GM06990 (cell line): ENCODE results near the gene MAPK1.
"Not testable (repeated sequence)": the region's sequence is repeated elsewhere in the genome, so short reads cannot be mapped to it uniquely, and the experiment has no call there.

Source experiments
- DNase-seq: peaks from one replicate; pipeline ENCODE4 v3.0.0-alpha.2; 2011; ENCODE audit not compliant: insufficient read length; ENCODE audit errors: extremely low read depth
- H3K27me3 ChIP-seq: replicated peaks from 2 replicates; pipeline ENCODE4 v1.6.0; 2011; ENCODE audit warnings: low read length; ENCODE audit not compliant: control insufficient read depth, insufficient read depth
- H3K36me3 ChIP-seq: 2 replicates; pipeline ENCODE4 v1.5.1; 2011; ENCODE audit warnings: low read length; ENCODE audit not compliant: control insufficient read depth, insufficient read depth
- H3K4me3 ChIP-seq: replicated peaks from 2 replicates; pipeline ENCODE4 v1.5.1; 2011; ENCODE audit warnings: low read depth, mild to moderate bottlenecking, control low read depth, low read length
- TF ChIP-seq, protein P1 (sequence below): IDR thresholded peaks from 2 replicates; pipeline ENCODE4 v1.5.1; 2011; ENCODE audit warnings: low read length, control low read depth, mild to moderate bottlenecking, inconsistent platforms; ENCODE audit not compliant: insufficient read depth, poor library complexity, severe bottlenecking

MAPK1 gene

DNA sequence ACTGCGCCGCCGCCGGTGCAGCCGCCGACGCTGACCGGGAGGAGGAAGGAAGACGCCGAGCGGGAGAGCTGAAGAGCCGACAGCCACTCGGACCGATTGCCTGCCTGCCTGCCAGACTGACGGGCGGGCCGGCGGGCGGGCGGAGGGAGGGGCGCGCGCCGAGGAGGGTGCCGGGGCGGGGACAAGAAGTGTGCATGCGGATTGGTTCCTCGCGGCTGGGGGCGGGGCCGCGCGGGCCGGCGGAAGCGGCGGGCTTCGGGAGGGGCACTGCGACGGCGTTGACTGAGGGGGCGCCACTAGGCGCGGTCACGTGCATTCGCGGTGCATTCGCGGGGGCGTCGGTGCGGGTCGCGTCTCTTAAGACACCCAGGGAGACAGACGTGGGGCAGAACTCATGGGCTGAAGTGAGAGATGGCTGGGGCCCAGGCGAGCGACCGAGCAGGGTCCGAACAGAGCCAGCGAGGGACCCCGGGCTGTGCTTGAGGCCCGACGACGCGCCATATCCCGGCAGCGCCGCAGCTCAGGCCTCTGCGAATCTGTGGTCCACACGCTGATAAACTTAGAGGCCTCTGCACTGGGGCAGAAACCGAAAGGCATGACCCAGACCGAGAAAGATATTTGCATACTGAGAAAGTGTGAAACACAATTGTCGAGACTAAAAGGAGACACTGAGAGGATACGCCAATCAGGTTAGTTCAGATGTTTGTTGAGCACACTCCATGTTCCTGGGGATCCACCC lies at the start of gene MAPK1:
Gene MAPK1, minus strand, starts transcription at position 118 of the 739 bp plus-strand sequence. CDS start 205 bp downstream, outside the sequence.
- DNase-seq: peak; percentile 98
- no peaks in the 10 kb centered on the region for H3K36me3 ChIP-seq
- TF ChIP-seq, protein P1, sequence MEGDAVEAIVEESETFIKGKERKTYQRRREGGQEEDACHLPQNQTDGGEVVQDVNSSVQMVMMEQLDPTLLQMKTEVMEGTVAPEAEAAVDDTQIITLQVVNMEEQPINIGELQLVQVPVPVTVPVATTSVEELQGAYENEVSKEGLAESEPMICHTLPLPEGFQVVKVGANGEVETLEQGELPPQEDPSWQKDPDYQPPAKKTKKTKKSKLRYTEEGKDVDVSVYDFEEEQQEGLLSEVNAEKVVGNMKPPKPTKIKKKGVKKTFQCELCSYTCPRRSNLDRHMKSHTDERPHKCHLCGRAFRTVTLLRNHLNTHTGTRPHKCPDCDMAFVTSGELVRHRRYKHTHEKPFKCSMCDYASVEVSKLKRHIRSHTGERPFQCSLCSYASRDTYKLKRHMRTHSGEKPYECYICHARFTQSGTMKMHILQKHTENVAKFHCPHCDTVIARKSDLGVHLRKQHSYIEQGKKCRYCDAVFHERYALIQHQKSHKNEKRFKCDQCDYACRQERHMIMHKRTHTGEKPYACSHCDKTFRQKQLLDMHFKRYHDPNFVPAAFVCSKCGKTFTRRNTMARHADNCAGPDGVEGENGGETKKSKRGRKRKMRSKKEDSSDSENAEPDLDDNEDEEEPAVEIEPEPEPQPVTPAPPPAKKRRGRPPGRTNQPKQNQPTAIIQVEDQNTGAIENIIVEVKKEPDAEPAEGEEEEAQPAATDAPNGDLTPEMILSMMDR: peak; percentile 15
- H3K27me3 ChIP-seq: no peaks in the 10 kb centered on the region
- peak within 1 kb of the TSS; percentile 86 for H3K4me3 ChIP-seq

DNA sequence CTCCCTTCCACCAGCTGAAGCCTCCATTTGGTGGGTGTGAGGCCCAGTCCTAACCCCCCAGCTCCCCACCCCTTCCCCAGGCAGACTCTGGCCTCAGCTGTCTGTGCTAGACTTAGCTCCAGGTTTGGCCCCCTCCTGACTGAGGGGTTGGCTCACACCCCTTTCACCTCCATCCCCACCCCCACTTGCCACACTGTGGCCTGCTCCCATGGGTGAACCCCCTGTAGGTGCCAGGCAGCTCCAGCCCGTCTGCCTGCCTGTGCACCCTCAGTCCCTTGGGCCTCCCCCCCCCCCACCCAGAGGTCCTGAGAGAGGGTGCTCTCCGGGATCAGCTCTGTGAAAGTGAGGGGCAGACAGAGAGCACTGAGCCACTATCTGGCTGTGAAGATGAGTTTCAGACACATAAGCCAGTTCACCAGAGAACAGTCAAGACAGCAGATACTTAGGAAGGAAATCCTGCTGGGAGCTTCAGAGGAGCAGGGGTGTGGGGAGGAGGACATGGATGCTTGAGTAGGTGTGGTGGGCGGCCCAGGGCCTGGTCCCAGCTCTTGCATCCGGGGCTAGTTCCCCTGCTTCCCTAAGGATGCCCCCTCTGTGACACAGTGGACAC lies 49.0 kb upstream of the MAPK1 start:
- Histone ChIP-seq H3K36me3 (no peaks in the 10 kb centered on the region), H3K27me3 (no peaks in the 10 kb centered on the region), H3K4me3 (no peak overlapping the region)
- DNase-seq: no peak
- TF ChIP-seq, protein P1: no peak

DNA sequence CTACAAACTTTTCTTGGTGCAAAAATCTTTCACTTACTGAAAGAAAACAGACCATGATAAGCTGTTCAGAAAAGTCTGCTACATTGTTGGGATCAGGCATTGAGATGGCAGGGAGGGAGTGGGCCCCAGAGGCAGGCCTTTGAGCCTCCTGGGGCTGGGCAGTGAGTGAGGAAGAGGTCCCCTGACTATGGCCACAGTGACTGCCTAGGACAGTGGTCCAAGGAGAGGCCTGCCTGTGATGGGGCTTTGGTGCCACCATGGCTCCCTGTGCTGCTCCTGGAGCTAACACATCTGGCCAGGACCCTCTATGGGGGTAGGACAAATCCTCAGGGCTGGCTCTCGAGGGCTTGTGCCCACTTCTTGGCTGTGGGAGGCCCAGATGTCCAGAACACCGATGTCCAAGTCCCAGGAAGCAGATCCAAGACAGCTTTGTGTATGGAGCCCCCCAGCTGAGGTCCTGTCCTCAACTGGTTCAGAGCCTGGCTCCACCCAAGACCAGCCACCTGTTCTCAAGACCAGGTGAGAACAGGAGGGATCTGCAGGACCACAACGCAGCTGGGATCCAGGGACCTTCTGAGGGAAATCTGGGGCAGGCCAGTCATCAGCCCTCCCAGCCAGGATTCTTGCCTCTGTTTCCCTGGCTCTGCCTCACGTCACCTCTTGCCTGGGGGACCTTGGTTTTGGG lies 48.3 kb upstream of the MAPK1 start:
- H3K36me3 ChIP-seq: no peaks in the 10 kb centered on the region
- TF ChIP-seq, protein P1: no peak
- H3K4me3 ChIP-seq: no peak overlapping the region
- H3K27me3 ChIP-seq: no peaks in the 10 kb centered on the region
- DNase-seq: no peak

DNA sequence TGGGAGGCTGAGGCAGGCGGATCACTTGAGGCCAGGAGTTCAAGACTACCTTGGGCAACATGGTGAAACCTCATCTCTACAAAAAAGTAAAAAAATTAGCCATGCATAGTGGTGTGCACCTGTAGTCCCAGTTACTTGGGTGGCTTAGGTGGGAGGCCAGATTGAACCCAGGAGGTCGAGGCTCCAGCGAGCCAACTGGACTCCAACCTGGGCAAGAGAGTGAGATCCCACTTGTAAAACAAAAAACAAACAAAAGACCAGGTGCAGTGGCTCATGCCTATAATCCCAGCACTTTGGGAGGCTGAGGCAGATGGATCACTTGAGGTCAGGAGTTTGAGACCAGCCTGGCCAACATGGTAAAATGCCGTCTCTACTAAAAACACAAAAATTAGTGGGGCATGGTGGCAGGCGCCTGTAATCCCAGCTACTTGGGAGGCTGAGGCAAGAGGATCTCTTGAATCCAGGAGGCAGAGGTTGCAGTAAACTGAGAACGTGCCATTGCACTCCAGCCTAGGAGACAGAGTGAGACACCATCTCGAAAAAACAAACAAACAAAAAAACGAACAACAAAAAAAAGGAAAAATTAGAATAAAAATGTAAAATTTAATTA lies 46.7 kb upstream of the MAPK1 start:
- DNase-seq, H3K36me3 ChIP-seq, H3K4me3 ChIP-seq, H3K27me3 ChIP-seq: not testable (repeated sequence)

DNA sequence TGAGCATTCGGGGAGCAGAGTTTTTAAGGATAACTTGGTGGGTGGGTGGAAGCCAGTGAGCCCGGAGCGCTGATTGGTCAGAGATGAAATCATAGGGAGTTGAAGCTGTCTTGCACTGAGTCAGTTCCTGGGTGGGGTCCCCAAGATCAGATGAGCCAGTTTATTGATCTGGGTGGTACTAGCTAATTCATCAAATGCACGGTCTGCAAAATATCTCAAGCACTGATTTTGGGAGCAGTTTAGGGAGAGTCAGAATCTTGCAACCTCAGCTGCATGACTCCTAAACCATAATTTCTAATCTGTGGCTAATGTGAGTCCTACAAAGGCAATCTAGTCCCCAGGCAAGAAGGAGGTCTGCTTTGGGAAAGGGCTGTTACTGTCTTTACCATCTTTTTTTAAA lies 42.9 kb upstream of the MAPK1 start:
- not testable (repeated sequence) for DNase-seq, H3K27me3 ChIP-seq, H3K36me3 ChIP-seq, H3K4me3 ChIP-seq

DNA sequence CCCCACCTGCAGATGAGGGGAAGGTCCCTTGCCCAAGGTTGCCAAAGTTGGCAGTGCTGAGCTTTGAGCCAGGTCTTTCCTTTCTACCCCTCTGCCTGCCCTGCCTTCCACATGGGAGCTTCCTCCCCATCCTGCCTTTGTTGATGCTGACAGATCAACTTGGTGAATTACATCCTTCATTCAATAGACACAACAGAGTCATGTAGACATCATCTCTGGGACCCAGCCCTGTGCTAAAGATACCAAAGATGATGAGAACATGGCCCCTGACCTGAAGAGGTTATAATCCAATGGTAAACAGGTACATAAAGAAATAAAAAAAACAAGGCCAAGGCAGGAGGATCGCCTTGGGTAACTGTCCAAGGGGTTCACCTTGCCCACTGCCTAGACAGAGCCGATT lies 42.4 kb upstream of the MAPK1 start:
- Histone ChIP-seq H3K4me3 (no peak overlapping the region), H3K27me3 (no peaks in the 10 kb centered on the region), H3K36me3 (no peaks in the 10 kb centered on the region)
- TF ChIP-seq, protein P1: no peak
- DNase-seq: no peak
